ENCODE results near the gene SGIP1. TPM values are rescaled to one million over a fixed set of nuclear protein-coding genes. Genes with fewer than 3 reads are reported as not detected.

SGIP1 gene
- total RNA-seq, 1 donor: 2.2 TPM

DNA sequence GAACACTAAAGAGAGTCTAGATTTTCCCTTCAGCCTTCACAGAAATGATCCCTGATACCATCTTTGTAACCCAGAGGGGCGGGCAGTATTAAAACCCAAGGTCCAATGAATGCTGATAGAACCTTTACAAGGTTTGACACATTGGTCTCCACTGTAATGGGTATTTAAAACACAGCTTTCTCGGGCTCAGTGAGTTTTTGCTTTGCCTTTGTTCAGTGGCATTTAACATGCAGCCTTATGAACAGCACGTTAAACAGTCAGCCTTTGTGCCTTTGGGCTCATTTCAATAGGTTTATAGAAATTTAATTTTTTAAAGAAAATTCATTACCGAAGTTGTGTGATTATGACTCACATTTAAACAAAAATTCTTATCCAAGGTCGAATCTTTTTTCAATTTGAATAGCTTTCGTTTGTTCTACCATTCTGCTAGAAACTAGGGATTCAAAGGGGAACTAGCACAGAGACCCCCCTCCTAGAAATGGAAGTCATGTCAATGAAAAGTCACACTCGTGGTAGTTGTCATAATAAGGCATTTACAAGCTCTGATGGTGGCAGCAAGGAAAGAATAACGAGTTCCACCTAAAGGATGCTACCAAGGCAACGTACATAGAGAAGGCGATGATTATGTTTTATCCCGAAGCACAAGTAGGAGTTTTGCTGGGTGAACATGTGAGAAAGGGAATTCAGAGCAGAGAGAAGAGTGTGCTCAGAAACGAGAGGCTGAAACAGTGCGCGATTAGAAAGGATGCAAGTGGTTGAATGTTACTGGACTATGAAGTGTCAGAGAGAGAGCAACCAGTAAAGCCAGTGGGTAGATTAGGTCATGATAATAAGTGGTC lies 66.2 kb downstream of the SGIP1 start:
- no peak for DNase-seq (ENCODE audit: low read depth in 2 of 3, low spot score in 2 of 3)

DNA sequence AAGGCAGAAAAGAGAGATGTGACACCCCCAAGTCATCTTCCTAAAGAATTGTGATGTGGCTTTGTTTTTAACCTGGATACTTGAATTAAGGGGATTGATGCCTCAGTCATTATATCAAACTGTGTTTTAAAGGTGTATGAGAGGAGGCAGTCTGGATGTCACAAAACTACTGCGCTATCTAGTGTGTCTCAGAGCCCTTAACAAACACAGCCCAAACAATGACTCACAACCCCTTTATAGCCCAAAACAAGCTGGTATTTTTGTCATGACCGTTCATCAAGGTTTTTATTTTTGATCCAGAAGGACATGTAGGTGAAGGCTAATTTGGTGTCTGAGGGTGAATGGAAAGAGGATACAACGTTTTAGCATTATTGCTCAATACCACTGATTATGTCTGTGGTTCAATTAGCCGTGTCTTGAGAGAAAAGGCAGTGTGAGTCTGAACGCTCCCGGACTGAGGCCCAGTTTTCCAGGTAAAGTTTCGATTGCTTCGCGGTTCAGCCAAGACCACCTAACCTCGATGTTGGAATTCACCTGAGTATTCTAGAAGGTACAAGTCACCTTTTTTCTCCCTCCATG lies 71.6 kb downstream of the SGIP1 start:
- no peak for DNase-seq (ENCODE audit: low read depth in 2 of 3, low spot score in 2 of 3)

DNA sequence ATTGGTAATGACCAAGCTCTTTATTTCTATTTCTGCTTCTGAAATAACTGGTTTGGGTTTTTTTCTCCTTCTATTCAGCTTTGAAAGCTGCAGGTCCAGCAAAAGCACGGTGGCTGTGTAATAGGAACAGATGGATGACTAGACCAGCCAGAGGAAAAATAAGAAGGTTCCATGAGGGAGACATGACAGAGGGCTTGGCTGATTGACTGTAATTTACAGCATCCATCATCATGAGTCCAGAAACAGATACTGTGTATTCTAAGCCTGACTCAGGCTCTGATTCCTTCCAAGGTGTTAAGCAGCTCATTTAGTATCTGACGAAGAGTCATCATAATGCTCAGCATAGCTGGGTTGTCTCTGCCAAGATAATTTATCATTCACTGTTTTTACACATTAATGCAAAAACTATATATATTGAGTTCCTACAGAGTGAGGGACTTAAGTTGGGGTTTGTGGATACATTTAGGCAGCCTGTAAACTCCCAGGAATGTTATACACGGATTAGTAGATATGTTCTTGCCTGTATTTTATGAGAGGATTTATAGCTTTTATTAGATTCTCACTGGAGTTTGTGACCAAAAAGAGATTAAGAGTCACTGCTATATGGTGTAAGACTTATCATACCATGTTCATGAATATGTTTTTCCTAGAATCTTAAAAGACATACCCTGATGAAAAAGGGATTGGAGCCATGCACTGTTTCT lies 72.6 kb downstream of the SGIP1 start:
- no peak for DNase-seq (ENCODE audit: low read depth in 2 of 3, low spot score in 2 of 3)

DNA sequence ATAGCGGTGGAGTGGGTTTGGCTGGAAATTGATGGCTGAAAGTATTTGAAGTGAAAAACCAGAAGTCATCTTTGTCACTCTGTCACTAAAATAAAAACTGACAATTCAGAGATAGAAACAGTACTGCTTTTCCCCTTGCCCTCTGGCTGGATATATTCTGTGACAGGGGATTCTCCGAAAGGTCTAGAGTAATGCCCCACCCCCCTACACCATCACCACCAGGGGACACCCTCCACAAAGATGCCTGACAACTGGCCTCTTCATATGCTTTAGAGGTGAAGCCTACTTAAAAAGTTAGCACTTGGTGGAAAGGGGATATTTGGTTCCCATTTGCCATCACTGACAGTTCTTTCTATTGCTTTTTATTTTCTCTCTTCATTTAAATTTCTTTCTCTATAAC lies 73.5 kb downstream of the SGIP1 start:
- peak in 1 of 3 donors; percentile 37 for DNase-seq (ENCODE audit: low read depth in 2 of 3, low spot score in 2 of 3)

DNA sequence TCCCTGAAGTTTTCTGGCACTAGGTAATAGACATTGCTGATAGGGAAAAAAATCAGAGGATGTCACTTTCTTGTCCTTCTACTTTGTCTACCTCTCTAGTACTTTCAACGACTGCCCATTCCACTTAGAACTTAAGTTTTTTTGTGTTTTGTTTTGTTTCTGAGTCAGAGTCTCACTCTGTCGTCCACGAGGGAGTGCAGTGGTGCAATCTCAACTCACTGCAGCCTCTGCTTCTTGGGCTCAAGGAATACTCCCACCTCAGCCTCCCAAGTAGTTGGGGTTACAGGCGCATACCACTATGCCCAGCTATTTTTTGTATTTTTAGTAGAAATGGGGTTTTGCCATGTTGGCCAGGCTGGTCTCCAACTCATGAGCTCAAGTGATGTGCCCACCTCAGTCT lies 79.2 kb downstream of the SGIP1 start:
- no peak for DNase-seq (ENCODE audit: low read depth in 2 of 3, low spot score in 2 of 3)

DNA sequence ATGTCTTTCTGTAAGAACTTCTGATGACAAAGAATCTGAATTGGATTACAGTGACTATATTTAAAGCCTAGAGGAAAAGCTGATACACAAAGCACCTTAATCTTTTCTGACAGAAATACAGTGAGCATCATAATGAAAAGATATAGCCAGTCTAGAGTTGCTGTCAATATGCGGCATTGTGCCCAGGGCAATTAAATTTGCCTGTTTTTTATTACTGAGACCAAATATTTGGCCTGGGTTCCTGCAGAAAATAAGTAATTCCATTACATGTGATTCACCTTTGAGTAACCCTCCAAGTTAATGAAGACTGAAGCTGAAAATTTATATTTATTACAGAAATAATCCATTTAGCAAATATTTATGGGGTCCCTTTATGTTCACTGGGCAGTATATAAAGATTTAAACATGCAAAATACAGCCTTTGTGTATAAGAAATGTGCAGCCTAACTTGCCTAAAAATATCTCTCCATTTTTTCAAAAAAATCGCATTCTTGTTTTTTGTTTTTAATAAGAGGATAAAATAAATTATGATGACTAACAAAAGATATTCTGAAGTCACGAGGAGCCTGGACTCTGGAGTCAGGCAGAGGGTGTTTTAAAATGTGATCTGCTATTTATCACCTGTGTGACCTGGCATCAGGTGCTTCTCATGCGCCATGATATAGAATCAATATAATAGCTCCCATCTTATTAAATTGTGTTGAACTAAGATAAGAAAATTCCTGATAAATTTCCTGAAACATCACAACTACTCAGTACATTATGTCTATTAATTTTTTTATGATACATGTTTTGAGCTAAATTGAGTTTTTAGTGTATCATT lies 83.6 kb downstream of the SGIP1 start:
- no peak for DNase-seq (ENCODE audit: low read depth in 2 of 3, low spot score in 2 of 3)

DNA sequence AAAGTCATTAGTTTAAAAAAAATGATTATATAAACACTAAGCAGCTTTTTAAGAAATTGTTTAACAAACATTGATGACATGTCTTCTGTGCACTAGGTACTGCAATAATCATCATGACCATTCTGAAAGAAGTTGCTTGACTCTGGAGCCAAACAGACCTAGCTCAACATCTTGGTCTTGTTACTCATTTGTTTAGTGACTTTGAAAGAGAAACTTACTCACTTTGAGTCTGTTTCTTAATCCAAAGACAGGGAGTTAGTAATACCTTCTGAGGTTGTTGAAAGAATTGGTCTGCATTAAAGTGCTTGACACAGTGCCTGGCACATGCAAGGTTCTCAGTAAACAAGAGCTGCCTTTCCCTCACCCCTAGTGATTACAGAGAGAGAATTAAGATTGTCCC lies 84.4 kb downstream of the SGIP1 start:
- DNase-seq (ENCODE audit: low read depth in 2 of 3, low spot score in 2 of 3): no peak

DNA sequence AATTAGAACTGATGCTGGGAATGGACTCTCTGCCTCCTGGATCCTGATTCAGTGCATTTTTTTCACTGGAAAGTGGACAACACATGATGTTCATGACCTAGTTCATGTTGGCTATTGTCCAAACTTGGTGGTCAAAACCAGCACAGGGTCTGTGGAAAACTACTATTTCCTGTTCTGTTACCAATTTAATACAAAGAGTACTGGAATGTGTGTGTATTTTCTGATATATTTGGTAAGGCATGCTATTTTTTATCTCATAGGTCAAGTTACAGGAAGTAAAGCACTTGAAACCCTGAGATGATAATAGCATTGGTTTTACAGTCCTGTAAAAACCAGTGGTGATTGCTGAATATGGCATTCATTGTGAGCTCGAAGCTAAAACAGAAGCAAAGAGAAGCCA lies 89.9 kb downstream of the SGIP1 start:
- peak in 1 of 3 donors; percentile 1 for DNase-seq (ENCODE audit: low read depth in 2 of 3, low spot score in 2 of 3)

DNA sequence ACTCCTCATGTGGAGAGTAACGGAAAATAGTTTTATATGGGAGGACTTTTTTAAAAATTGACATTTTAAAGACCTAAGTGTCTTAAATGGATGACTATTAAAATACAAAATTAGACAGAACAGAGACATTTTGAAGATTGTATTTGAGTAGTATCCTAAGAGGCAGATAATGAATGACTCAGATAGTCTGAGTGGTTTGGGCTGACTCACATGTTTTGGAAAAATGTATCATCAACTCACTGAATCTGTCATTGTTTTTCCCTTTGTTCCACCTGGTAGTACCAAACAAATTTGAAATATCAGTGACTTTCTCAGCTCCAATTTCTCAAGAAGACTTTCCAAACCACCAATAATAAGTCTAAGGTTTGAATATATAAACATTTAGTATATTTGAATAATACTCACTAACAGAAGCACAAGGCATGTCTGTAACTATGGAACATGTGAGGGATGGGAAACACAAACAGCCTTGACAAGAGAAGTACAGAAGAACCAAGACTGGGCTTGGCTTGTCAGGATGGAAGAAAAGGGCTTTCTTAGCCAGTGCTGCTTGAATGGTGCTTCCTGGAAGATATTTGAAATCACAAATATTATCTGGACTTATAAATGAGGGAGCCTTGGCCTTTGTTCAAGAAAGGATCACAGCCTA lies 90.6 kb downstream of the SGIP1 start:
- no peak for DNase-seq (ENCODE audit: low read depth in 2 of 3, low spot score in 2 of 3)

DNA sequence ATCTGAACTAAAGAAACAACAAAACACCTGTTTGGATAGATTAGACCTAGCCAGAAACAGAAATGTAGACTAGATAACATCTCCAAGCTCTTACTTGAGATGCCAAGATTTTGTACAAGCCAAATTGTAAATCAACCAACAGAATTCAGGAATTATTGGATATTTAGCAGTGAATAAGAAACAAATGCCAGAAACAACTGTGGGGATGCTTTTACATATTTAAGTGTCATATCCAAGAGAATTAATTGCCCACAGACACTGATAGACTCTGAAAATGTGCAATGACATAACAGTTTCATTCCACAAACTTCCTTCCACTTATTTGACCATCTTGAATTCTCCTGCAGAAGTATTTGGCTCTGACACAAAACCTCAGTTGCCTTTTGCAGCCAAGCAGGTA lies 92.3 kb downstream of the SGIP1 start:
- no peak for DNase-seq (ENCODE audit: low read depth in 2 of 3, low spot score in 2 of 3)

DNA sequence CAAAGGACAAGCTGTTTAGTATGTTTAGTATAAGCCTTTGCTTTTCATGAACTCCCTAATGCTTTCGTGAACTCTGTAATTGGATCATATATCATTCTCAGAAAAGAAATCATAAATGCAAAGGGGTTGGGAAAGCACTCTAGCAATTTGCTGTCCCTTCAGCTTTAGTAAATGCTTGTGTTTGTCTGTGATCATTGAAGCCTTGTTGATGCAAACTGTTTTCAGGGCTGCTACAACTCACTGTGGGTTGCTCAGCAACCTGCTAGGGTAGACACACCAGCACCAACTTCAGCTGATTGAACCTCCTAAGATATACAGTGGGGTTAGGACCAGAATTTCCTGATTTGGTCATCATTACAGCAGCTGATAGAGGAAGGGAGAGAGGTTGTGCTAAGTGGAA lies 95.0 kb downstream of the SGIP1 start:
- DNase-seq (ENCODE audit: low read depth in 2 of 3, low spot score in 2 of 3): no peak

DNA sequence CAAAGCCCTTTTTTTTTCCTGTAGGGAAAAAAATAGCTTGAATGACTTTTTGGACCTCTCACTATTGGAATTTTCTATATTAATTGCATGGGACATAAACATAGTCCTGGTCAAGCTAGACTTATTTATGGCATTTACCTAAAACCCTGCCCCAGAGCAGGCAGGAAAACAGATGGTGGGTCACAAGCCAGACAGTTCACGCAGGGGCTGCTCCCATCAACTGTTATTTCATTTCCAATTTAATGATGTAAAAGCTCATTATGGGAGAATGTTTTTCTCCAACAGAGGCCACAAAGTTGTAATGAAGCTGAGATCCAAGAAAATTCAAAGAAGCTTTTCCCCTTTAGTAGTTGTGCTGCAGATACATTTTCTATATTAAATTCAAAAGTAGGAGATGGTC lies 99.2 kb downstream of the SGIP1 start:
- no peak for DNase-seq (ENCODE audit: low read depth in 2 of 3, low spot score in 2 of 3)

DNA sequence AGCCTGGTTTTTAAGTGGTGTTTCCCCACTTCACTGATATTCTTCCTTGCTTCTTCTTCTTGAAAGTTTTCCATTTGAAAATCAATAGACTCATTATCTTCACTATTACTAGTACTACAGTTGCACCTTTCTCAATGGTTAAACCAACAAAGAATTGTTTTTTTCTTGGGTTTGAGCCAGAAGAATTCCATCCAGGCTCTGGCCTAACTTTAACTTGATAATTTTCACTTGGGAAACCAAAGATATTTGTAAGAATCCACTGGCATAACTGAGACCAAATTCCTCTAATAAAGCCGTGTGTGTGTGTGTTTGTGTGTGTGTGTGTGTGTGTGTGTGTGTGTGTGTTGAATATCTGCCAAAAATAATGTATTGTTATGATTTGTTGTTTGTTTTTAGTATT lies 103.2 kb downstream of the SGIP1 start:
- no peak for DNase-seq (ENCODE audit: low read depth in 2 of 3, low spot score in 2 of 3)

DNA sequence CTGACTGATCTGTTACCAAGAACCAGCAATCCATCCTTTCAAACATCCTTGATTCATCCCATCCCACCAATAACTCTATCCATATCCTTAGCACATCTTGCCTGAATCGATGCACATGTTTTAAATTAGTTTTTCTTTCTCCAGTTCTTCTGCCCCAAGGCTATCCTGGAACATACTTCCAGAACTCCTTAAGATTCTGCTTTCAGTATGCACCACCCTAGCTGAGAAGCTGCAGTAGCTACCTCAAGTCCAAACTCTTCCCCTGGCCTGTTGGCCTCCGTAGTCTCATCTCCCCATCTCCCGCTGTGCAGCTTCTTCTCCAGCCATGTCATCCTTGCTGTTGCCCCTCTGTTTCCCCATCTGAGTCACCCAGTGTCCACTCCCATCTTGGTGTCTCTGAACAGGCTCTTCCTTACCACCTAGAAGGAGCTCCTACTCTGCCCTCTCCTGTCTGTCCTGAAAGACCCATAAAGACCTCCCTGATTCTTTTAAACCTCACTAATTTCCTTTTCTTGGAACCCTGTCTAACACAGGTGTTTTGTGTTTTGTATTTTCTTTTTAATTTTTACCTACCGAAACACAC lies 108.0 kb downstream of the SGIP1 start:
- DNase-seq (ENCODE audit: low read depth in 2 of 3, low spot score in 2 of 3): no peak

DNA sequence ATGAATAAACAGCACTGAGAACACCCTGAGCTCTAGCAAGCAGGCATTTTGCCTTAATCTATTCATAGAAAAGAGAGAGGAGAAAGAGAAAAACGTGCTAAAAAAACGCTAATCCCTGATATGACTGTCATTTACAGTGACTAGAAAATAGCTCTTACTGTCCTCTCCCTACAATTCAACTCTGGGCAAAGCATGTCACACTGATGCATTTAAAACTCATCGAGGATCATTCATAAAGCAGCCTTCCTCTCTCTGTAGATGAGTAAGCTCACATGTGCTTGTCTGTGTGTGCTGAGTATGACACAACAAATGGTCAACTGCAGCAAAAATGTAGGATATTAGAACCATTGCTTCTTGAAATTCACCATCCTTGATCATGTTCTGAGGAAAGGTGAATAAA lies 109.0 kb downstream of the SGIP1 start:
- DNase-seq (ENCODE audit: low read depth in 2 of 3, low spot score in 2 of 3): no peak

DNA sequence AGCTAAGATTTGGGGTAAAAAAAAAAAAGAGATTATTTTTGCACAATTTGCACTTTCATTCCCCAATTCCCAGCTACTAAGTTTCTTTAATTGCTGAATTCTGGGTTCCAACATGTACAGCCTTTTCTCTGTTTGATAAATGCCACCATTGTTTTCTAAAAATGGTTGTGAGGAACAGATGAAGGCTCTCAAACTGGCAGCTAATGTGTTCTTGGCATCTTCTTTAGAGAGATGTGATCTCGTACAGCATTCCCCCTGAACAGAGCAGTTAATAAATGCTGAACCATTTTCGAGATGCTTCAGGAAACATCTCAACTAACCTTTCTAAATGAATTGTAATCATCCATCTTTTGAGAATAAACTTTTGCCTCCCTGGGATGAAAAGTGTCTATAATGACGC lies 110.4 kb downstream of the SGIP1 start:
- DNase-seq (ENCODE audit: low read depth in 2 of 3, low spot score in 2 of 3): no peak

DNA sequence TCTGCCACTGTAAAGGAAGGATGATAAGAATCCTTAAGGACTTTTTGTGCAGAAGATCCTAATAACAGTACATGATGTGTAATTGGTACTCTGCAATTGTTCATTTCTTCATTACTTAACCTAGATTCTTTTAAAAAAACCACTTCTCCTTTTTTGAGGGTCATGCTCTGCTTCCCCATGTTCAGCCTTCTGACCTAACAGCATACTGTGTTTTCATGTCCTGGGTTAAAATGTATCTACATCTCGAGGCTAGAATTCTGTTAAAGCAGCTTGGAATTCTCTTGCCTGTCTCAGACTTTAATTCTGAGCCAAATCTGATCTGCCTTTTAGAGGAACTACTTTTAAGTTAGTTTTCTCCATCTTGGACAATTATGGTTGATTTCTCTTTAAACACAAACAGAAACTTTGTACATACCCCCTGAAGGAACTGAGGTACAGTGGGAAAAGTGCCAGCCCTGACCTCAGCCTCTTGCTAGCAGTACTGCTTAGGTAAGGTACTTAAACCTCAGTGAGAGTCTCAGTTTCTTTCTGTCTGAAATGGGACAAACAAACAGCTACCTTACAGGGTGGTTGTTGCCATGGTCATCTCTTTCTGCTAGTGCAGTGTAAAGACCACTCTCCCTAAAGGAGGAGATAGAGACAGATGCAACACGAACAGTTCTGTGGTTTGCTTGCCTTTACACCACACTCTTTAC lies 115.1 kb downstream of the SGIP1 start:
- DNase-seq (ENCODE audit: low read depth in 2 of 3, low spot score in 2 of 3): peak in 2 of 3 donors; percentile 25 to 66

DNA sequence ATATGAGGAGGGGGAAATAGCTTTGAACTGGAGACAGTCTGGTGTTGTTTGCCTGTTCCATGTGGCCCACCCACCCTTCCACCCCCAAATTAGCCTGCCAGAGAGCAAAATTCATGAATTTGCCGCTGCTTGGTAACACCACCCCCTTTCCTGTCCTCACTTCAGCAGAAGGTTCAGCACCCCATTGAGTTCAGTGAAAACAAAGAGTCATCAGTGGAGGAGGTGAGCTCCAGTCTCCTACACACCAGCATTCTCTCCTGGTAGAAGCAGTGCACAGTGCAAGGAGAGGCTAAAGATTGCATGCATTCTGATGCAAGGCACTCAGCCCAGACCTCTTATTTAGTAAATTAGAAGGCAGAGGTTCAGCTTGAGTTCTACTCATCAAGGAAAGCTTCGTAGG lies 118.6 kb downstream of the SGIP1 start:
- no peak for DNase-seq (ENCODE audit: low read depth in 2 of 3, low spot score in 2 of 3)

DNA sequence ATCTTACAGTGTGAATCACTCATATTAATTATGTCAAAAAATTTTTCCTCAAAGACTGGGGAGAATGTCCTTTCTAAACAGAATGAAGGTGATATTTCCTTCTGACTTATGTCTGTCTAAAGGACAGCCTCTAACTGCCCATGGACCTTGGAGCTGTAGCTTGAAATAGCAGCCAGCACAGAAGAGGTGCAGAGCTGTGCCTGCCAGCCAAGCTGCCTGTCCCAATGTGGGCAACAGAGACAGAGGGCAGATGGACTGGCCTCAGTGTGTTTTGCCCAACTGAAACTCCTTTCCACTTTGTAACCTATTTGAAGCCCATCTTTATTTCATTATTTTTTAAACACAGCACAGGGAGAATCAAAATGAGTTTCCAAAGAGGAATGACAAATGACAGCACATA lies 120.7 kb downstream of the SGIP1 start:
- DNase-seq (ENCODE audit: low read depth in 2 of 3, low spot score in 2 of 3): no peak

DNA sequence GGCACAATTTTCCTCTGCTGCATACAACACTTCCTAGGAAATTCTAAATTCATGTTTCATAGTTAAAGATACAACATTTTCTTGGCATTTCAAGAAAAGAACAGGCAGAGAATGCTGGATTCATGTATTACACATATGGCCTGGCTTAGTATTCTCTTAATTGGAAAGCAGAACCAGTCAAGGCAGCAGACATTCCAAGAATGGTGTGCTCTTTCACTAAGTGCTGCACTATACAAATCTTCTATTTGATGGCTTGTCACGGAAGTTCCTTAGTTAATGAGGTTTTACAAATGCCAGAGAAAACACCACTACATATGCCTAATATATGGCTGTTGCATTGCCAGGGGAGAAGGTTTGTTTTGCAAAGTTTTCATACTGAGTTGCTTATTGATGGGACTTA lies 137.5 kb downstream of the SGIP1 start:
- no peak for DNase-seq (ENCODE audit: low read depth in 2 of 3, low spot score in 2 of 3)

Data from hematopoietic multipotent progenitor cell (in vitro differentiated cells).